Measurements from ENCODE around the gene DPPA4.

DNA sequence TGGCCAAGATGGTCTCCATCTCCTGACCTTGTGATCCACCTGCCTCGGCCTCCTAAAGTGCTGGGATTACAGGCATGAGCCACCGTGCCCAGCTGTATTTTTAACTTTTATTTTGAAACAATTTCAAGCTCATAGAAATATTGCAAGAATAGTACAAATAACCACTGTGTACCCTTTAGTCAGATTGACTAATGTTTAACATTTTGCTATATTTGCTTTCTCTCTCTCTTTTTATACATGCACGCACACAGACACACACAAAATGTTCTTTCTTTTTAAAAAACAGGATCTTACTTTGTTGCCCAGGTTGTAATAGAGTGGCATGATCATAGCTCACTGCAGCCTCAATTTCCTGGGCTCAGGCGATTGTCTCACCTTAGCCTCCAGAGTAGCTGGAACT is 25.5 kb upstream of the DPPA4 start:
- TF ChIP-seq, protein P1, sequence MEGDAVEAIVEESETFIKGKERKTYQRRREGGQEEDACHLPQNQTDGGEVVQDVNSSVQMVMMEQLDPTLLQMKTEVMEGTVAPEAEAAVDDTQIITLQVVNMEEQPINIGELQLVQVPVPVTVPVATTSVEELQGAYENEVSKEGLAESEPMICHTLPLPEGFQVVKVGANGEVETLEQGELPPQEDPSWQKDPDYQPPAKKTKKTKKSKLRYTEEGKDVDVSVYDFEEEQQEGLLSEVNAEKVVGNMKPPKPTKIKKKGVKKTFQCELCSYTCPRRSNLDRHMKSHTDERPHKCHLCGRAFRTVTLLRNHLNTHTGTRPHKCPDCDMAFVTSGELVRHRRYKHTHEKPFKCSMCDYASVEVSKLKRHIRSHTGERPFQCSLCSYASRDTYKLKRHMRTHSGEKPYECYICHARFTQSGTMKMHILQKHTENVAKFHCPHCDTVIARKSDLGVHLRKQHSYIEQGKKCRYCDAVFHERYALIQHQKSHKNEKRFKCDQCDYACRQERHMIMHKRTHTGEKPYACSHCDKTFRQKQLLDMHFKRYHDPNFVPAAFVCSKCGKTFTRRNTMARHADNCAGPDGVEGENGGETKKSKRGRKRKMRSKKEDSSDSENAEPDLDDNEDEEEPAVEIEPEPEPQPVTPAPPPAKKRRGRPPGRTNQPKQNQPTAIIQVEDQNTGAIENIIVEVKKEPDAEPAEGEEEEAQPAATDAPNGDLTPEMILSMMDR (IDR thresholded peaks at IDR 0.05; ENCODE audit: low read length) = no peak
- TF ChIP-seq EZH2 (IDR thresholded peaks at IDR 0.05; ENCODE audit: borderline replicate concordance, low read length) = no peak

Measured in OCI-LY1 (cell line).